ENCODE results near the gene UNC13A.

DNA sequence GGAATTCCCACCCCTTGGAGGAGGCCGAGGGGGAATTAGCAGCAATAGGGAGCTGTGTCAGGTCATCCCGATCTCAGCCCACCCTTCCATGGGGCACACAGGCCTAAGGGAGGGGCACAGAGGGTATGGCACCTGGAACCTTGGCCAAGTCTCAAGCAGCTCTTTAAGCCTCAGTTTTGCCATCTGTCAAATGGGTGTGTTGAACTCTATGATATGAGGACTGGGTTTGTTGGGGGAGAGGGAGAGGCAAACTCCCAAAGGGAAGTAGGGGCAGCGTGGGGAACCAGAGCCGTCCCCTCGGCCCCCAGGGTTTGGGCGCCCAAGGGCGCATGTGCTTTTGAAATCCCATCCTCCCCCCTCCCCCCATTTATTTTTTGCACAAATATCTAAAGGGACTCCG, 83.0 kb downstream of the UNC13A start:
- TF ChIP-seq, protein P1, sequence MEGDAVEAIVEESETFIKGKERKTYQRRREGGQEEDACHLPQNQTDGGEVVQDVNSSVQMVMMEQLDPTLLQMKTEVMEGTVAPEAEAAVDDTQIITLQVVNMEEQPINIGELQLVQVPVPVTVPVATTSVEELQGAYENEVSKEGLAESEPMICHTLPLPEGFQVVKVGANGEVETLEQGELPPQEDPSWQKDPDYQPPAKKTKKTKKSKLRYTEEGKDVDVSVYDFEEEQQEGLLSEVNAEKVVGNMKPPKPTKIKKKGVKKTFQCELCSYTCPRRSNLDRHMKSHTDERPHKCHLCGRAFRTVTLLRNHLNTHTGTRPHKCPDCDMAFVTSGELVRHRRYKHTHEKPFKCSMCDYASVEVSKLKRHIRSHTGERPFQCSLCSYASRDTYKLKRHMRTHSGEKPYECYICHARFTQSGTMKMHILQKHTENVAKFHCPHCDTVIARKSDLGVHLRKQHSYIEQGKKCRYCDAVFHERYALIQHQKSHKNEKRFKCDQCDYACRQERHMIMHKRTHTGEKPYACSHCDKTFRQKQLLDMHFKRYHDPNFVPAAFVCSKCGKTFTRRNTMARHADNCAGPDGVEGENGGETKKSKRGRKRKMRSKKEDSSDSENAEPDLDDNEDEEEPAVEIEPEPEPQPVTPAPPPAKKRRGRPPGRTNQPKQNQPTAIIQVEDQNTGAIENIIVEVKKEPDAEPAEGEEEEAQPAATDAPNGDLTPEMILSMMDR (conservative IDR thresholded peaks at IDR 0.05), result no peak
- TF ChIP-seq ZFX (IDR thresholded peaks at IDR 0.05), result no peak
